Measurements from ENCODE around the gene PPP1R1B.

- no peak for TF ChIP-seq CTCF (optimal IDR thresholded peaks at IDR 0.05 in 1 of 3, IDR thresholded peaks at IDR 0.05 in 1 of 3, conservative IDR thresholded peaks at IDR 0.05 in 1 of 3; ENCODE audit: extremely low read depth in 1 of 3, insufficient read depth in 2 of 3, low read length in 3 of 3)
- no peak for TF ChIP-seq EZH2 (IDR thresholded peaks at IDR 0.05; ENCODE audit: low read length)
These were observed 9.8 kb downstream of the PPP1R1B start for GRCh38 chr17:39636587-39636926.
